NCI-H187 treated with DMSO at 0.1 percent for 48 hours (cell line): ENCODE results near the gene EPHA2.

Source experiments
- DNase-seq: peaks from one replicate; lab custom pipeline; 2025; lab: John Stamatoyannopoulos, UW

Gene EPHA2

DNA sequence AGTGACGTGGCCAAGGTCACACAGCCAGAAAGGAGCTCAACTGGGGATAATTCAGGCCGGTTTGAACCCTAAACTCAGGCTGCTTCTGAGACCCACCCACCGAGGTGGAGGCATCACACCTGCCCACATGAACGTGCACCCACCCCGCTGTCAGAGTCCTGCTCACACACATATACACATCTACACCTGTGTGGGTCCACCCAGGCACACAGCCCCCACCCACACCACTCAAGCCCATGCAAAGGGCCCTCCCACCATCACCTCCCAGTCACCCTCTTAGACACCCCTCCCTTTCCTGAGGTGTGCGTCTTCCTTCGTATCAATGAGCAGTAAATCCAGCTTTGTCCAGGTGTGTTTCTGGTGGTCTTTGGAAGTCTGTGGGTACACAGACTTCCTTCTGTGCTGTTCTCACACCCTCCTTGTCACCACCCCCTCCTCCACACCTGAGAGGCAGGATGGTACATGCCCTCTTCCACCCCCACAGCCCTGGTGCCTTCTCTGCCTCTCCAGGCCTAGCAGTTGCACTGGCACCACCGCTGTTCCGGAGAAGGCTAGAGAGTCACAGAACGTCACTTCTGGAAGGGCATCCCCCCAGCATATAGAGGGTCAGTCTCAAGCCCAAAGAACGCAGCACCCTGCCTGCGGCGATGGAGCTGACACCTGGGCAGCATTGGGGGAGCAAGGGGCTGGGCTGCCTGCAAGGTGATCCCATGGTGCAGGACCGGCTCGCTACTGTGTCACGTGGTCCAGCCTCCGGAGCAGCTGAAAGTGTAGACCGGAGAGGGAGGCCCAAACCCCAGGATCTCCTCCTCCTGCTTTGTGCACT lies 63.6 kb downstream of the EPHA2 start:
- DNase-seq = no peak

DNA sequence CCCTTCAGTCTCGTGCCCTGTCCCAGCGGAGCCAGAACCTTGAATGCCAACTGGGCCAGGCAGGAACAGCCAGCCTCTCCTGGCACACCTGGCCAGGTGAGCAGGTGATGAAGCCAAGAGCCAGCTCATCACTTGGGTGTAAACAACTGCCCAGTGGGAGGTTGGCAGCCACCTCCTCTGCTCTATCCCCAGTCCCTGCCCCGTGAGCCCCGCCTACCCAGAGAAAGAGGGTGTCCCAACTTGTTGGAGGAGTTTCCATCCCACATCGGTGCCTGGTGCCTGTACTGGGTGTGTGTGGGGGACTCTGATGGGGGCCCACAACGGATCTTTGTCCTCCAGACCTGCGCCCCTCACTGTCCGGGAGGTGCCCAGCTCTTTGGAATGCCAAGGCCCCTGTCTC lies 64.6 kb downstream of the EPHA2 start:
- DNase-seq = no peak

DNA sequence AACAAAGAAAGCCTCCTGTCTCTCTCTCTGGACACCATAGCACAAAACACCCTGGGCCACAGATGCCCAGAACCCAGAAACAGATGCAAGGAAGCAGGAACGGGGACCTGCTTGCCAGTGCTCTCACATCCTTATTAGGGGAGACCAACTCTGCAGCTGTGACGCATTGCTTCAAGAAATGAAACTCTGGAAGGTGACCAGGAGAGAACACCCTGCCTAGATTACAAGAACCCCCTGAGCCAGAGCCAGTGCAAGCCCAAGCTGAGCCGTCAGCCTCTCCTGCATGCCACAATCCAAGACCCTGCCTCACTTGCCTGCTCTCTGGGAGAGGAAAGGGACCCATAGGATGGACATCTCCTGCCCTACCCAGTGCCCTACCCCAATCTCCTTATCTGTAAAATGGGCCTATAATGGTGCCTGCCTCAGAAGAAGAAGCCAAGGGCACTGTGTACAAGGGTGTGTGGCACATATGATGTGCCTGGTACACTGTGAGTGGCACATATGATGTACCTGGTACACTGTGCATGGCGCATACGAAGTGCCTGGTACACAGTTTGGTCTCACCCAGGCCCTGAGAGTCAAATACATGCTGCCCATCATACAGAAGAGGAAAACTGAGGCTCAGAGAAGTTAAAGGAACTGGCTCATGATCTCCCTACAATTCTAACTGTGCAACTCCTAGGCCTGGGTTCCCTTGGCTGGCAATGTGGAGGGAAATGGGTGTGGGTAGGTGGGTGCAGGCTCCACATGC lies 65.6 kb downstream of the EPHA2 start:
- no peak for DNase-seq

- no peak for DNase-seq
Observed at GRCh38 chr1:16088996-16089395, 66.9 kb downstream of the EPHA2 start.

DNA sequence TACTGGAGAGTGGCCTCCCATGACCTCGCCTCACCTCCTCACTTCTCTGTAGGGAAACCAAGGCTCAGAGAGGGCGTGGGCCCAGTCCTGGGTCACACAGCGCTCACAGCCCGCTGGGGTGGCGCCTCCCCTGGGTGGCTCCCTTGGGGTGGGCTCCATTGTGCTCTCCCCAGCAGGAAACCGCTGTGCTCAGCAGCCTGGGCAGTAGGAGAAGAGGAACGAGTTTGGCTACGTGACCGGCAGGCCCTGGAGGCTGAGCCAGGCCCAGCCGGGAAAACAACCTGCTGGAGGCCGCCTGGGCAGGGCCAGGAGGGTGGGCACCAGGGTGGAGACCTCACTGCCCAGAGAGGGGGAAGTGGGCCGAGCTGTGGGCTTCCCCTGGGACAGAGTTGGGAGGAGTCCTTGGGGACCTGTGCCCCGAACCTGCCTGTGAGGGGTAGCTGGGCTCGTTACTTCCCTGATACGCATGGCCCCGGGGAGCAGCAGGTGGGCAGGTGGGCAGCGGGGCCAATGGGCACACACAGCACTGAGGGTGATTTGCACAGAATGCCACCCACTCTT lies 67.4 kb downstream of the EPHA2 start:
- DNase-seq = no peak

GRCh38 chr1:16087733-16088132 lies 68.1 kb downstream of the EPHA2 start:
- DNase-seq = no peak

DNA sequence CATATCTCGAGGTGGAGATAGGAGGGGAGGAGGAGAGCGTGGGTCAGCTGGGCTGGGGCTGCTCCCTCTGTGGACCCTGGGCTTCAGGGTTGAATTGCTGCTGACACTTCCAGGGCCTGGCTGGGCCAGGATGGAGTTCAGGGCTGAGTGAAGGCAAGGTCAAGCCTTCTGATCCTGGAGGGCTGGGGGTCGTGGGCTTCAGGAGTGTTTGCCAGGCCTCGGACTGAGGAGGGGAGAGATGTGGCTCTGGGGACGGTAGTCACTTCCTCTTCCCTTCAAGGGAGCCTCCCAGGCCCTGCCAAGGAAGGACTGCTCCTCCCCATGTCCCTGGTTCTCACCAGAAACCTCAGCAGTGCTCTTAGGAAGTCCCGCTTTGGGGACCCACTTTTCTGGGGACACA lies 70.3 kb downstream of the EPHA2 start:
- DNase-seq = no peak

GRCh38 chr1:16083486-16083885 lies 72.4 kb downstream of the EPHA2 start:
- DNase-seq = no peak

GRCh38 chr1:16082283-16083038 lies 73.4 kb downstream of the EPHA2 start:
- no peak for DNase-seq

GRCh38 chr1:16081636-16082035 lies 74.2 kb downstream of the EPHA2 start:
- DNase-seq = no peak

DNA sequence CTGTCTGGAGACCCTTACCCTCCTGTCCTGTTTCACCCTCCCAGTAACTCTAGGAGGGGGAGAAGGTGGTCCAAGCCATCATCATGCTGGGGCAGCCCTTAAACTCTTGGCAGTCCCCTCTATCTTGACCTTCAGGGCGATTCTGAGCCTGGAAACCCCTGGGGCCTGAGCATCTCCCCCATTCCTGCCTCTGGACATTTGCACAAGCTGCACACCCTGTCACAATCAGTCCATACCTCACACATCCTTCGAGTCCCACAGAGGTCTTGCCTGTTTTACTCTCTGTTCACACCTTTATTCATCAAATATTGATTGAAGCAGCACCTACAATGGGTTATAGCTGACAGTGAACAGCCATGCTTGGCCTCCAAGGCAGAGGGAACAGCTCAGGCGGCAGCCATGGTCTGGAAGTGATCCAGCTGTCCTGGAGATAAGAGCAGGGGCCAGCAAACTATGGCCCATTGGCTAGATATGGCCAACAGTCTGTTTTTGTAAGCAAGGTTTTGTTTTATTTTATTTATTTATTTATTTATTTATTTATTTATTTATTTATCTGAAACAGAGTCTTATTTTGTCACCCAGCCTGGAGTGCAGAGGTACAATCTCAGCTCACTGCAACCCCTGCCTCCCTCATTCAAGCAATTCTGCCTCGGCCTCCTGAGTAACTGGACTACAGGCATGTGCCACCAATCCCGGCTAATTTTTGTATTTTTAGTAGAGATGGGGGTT lies 75.3 kb downstream of the EPHA2 start:
- DNase-seq = no peak

DNA sequence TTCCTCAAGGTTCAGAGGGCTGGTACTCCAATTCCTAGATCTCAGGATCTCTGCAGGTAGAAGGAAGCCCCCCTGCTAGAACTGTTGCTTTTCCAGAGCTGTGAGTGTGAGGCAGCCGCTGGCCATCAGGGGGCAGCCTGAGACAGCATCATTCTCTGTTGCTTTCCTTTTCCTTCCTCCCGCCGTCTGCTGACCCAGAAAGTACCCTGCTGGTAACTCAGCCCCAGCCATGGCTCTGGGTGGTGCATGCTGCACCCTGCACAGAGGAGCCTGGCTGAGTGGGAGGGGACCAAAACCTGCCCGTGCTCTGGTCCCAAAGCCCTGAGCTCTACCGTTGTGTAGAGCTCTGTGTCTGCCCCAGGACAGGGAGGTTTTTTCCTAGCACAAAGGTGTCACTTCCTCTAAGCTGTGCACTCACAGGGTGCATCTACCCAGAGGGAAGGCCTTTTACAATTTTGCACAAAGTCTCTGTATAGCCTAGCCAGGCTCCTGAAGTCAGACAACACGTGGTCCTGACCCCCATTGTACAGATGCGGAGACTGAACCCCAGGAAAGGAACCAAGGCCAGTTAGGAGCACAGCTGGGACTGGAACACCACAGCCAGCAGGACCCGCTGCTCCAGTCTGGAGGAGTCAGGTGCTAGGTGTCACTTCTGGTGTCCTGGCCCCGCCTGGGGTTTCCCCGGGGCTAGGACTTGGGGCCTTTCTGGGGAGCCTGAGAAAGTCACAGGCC lies 76.8 kb downstream of the EPHA2 start:
- DNase-seq = peak; percentile 6

- DNase-seq = no peak
Observed at GRCh38 chr1:16077406-16078245, 78.2 kb downstream of the EPHA2 start.

DNA sequence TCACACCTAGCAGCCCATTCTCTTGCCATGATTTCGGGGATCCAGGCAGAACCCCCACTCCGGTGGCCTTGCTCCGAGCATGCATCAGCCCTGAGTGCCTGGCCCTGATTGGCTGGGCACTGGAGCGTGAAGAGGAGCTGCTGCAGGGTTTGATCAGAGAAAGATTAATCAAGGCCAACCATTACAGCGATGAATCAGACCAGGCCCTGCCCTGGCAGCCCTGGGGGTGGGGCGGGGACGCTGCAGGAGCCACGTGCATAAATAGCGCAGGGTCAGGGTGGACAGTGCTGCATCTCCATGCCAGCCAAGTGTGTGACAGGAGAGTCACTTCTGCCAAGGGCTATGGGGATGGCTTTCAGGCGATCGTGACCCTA lies 79.0 kb downstream of the EPHA2 start:
- no peak for DNase-seq

GRCh38 chr1:16076031-16076864 lies 79.6 kb downstream of the EPHA2 start:
- DNase-seq = no peak

GRCh38 chr1:16075337-16076030 lies 80.4 kb downstream of the EPHA2 start:
- DNase-seq = no peak
